Uterus (tissue), 4 donors: ENCODE data around the gene CLASRP. TPM values are rescaled to one million over a fixed set of nuclear protein-coding genes. Genes with fewer than 3 reads are reported as not detected.

ENCODE experiments used
- DNase-seq, 2 donors: peaks; one replicate each; pipeline ENCODE4 v3.0.0-alpha.2; 2019 to 2020
- H3K27ac ChIP-seq, 2 donors: fragments of 200-600 bp; sonication (generic); 1 replicate in 1 of 2; 2 replicates in 1 of 2; pipeline ENCODE4 v1.5.1; 2016 to 2018
- H3K27me3 ChIP-seq, 2 donors: fragments of 200-600 bp; sonication (generic); one replicate each; pipeline ENCODE4 v1.5.1; 2018 to 2019; ENCODE audit warnings: control low read depth in 1 of 2
- H3K36me3 ChIP-seq, 2 donors: fragments of 200-600 bp; sonication (generic); one replicate each; pipeline ENCODE4 v1.5.1; 2019; ENCODE audit warnings: control low read depth in 1 of 2
- H3K4me1 ChIP-seq, 2 donors: fragments of 200-600 bp; sonication (generic); one replicate each; pipeline ENCODE4 v1.5.1; 2018 to 2019; ENCODE audit warnings: control low read depth in 1 of 2
- H3K4me3 ChIP-seq, 2 donors: fragments of 200-600 bp; sonication (generic); 1 replicate in 1 of 2; 2 replicates in 1 of 2; pipeline ENCODE4 v1.5.1; 2018 to 2019; ENCODE audit warnings: mild to moderate bottlenecking in 1 of 2
- H3K9me3 ChIP-seq, 2 donors: fragments of 200-600 bp; sonication (generic); one replicate each; pipeline ENCODE4 v1.5.1; 2019; ENCODE audit warnings: control low read depth in 1 of 2
- POLR2A ChIP-seq, 2 donors: fragments of 450-650 bp; IDR thresholded peaks; one replicate each; pipeline ENCODE4 v1.6.1; 2016; ENCODE audit warnings: antibody characterized with exemption in 2 of 2, mild to moderate bottlenecking in 1 of 2, moderate library complexity in 1 of 2
- intact Hi-C: fragments of 100-400 bp; cut with DNase I; formaldehyde crosslinking; loops from one replicate; pipeline ENCODE4 v1.15.1; 2023; ENCODE audit warnings: low total_unique reads
- total RNA-seq, 4 donors: library from RNA; depleted of rRNA in 3 of 4; stranded (reverse); fragments of >200 nt in 3 of 4; gene quantifications; one replicate each; pipeline versions ENCODE4 v1.1.0 to v1.2.4, GENCODE V29; 2014 to 2023
- TF ChIP-seq, protein P1 (sequence below), 4 experiments: fragments of 200-600 bp in 2 of 4; fragments of 450-650 bp in 2 of 4; sonication (generic) in 2 of 4; IDR thresholded peaks; one replicate each; pipeline ENCODE4 v1.5.1; 2016 to 2019; ENCODE audit warnings: antibody characterized with exemption in 4 of 4, mild to moderate bottlenecking in 2 of 4, moderate library complexity in 1 of 4
- donor health status: DM: yes; HTN: yes; CAD: no.

The CLASRP gene
- total RNA-seq, 4 donors from 2014 or later, result 36.6 to 107 (median 73.9) TPM

GRCh38 chr19:45046355-45046754, 7.5 kb downstream of the CLASRP start:
- Histone ChIP-seq H3K27me3 (no peaks in the 10 kb centered on the region), H3K27ac (no peak overlapping the region), H3K4me1 (peaks cover 0 to 1% of the 10 kb centered on the region in 2 donors), H3K9me3 (no peaks in the 10 kb centered on the region), H3K4me3 (no peak overlapping the region), H3K36me3 (no peaks in the 10 kb centered on the region)
- TF ChIP-seq POLR2A (IDR thresholded peaks at IDR 0.05), result no peak
- TF ChIP-seq, protein P1, sequence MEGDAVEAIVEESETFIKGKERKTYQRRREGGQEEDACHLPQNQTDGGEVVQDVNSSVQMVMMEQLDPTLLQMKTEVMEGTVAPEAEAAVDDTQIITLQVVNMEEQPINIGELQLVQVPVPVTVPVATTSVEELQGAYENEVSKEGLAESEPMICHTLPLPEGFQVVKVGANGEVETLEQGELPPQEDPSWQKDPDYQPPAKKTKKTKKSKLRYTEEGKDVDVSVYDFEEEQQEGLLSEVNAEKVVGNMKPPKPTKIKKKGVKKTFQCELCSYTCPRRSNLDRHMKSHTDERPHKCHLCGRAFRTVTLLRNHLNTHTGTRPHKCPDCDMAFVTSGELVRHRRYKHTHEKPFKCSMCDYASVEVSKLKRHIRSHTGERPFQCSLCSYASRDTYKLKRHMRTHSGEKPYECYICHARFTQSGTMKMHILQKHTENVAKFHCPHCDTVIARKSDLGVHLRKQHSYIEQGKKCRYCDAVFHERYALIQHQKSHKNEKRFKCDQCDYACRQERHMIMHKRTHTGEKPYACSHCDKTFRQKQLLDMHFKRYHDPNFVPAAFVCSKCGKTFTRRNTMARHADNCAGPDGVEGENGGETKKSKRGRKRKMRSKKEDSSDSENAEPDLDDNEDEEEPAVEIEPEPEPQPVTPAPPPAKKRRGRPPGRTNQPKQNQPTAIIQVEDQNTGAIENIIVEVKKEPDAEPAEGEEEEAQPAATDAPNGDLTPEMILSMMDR (IDR thresholded peaks at IDR 0.05), result no peak
- intact Hi-C loops, result no loop called here
- no peak for DNase-seq

DNA sequence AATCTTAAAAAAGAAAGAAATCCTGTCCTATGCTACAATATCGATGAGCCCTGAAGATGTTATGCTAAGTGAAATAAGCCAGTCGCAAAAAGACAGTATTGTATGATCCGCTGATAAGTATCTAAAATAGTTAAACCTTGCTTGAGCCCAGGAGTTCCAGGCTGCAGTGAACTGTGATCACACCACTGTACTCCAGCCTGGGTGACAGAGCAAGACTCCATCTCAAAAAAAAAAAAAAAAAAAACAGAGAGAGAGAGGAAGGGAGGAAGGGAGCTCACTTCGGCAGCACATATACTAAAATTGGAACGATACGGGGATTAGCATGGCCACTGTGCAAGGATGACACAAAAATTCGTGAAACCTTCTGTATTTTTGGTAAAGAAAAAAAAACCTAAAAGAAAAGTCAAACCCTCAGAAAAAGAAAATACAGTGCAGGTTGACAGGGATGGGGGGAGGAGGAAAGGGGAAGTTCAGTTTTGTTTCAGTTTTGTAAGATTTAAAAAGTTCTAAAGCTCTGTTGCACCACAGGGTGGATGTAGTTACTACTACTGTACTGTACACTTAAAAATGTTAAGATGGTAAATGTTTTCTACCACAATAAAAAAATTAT, 8.4 kb downstream of the CLASRP start:
- no peaks in the 10 kb centered on the region for H3K9me3 ChIP-seq
- no peaks in the 10 kb centered on the region for H3K27me3 ChIP-seq
- no peaks in the 10 kb centered on the region for H3K36me3 ChIP-seq
- DNase-seq, result no peak
- H3K4me3 ChIP-seq, result no peak overlapping the region
- intact Hi-C loops, result no loop called here
- no peaks in the 10 kb centered on the region for H3K4me1 ChIP-seq
- no peak for TF ChIP-seq POLR2A (IDR thresholded peaks at IDR 0.05)
- TF ChIP-seq, protein P1 (IDR thresholded peaks at IDR 0.05), result no peak
- no peak overlapping the region for H3K27ac ChIP-seq

DNA sequence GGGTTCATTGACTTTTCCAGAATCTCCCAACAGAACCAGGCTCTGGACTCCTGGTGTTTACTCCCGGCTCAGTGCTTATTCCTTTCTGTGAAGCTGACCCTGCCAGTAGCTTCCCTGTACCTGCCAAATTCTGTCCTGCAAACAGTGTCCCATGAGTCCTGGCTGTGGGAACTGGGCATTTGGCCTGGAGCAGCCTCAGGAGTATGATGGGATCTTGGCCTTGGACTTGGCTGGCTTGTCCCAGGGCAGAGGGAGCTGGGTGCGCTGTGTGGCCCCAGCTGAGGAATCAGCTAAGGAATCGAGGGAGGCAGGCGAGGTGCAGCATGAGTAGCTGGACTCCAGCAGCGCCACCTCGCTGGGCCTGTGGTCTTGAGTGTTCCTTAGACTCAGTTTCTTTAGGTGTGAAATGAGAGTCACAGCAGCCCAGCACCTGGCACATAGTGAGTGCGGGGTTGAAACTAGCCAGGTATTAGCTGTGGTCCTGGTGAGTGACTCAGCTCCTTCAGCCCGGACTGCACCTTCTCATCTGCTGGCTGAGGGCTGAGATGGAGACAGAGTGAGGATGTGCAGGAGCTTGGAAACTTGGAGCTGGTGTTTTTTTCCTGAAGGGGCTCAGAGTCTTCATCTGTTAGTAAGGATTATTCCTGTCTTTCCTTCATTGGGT, 10.4 kb downstream of the CLASRP start:
- no peak for DNase-seq
- H3K4me3 ChIP-seq, result no peak overlapping the region
- H3K27ac ChIP-seq, result no peak overlapping the region
- no peak for TF ChIP-seq POLR2A (IDR thresholded peaks at IDR 0.05)
- TF ChIP-seq, protein P1 (IDR thresholded peaks at IDR 0.05), result no peak
- H3K4me1 ChIP-seq, result no peaks in the 10 kb centered on the region
- intact Hi-C loops, result no loop called here
- H3K9me3 ChIP-seq, result no peaks in the 10 kb centered on the region
- H3K36me3 ChIP-seq, result no peaks in the 10 kb centered on the region
- H3K27me3 ChIP-seq, result no peaks in the 10 kb centered on the region

DNA sequence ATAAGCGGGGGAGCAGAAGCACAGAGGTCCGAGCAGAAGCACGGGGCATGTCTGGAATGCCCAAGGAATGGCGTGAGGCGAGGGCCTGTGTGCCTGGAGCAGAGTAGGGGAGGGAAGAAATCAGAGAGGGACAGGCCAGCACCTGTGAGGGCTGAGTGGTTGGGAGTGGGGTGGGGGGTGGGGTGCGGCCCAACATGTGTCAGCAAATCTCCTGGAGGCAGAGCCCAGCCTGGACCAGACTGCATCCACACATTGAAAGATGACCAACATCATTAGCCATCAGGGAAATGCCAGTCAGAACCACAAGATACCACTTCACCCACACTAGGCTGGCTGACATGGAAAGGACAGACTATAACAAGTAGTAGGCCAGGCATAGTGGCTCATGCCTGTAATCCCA, 11.2 kb downstream of the CLASRP start:
- Histone ChIP-seq H3K4me3 (no peak overlapping the region), H3K4me1 (no peaks in the 10 kb centered on the region), H3K27ac (no peak overlapping the region), H3K27me3 (no peaks in the 10 kb centered on the region), H3K36me3 (no peaks in the 10 kb centered on the region), H3K9me3 (no peaks in the 10 kb centered on the region)
- DNase-seq, result no peak
- intact Hi-C loops, result no loop called here
- TF ChIP-seq POLR2A (IDR thresholded peaks at IDR 0.05), result no peak
- TF ChIP-seq, protein P1 (IDR thresholded peaks at IDR 0.05), result no peak

DNA sequence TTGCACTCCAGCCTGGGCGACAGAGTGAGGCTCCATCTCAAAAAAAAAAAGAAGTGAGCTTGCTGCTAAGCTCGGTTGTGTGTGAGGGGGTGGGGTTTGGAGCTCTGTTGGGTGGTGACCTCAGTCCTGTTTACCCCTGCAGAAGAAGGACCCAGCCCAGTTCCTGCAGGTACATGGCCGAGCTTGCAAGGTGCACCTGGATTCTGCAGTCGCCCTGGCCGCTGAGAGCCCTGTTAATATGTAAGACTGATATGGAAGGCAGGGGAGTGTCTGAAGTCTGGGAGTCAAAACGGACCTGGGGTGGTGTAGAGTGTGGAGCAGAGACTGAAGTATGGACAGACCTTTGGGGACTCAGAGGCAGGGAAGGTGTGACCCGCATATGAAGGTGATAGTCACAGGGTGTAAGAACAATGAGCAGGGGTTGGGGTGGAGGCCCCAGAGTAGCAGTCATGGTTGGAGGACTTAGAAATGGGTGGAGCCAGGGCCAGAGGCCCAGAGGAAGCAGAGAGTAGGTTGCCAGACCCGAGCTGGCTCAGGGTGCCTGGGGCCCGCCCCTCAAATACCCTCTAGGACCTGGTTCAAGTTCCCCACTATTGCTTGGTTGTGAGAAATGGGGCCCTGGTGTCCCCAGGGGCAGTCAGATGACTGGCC, 13.2 kb downstream of the CLASRP start:
- intact Hi-C loops, result no loop called here
- H3K36me3 ChIP-seq, result no peaks in the 10 kb centered on the region
- no peak overlapping the region for H3K4me3 ChIP-seq
- H3K27ac ChIP-seq, result no peak overlapping the region
- no peak for TF ChIP-seq POLR2A (IDR thresholded peaks at IDR 0.05)
- TF ChIP-seq, protein P1 (IDR thresholded peaks at IDR 0.05), result no peak
- no peak for DNase-seq
- H3K27me3 ChIP-seq, result no peaks in the 10 kb centered on the region
- H3K4me1 ChIP-seq, result no peaks in the 10 kb centered on the region
- no peaks in the 10 kb centered on the region for H3K9me3 ChIP-seq
